ENCODE data around the gene TTC7B. TPM values are rescaled to one million over a fixed set of nuclear protein-coding genes. Genes with fewer than 3 reads are reported as not detected.

TTC7B gene
- total RNA-seq, 1 experiment from 2014 or later, result 9.6 TPM

DNA sequence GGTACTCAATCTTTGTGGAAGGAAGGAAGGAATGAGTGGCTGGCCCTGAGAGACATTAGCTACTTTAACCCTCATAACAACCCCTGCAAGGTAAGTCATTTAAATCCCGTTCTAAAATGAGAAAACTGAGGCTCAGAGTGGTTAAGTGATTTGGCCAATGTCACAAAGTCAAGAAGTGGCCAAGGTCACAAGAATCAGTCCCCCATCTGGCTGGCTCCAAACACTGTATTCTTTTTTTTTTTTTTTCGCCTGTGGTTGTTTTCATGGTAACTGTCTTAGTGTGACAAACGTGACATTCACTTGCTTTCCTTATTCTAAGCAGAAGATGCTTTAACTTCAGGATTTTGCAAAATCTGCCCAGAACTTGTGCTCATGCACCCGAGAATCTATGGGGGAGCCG is 2.8 kb downstream of the TTC7B start:
- BruUV-seq (replicated peaks), result no TSS peak
- no peak for DNase-seq
- TF ChIP-seq, protein P1, sequence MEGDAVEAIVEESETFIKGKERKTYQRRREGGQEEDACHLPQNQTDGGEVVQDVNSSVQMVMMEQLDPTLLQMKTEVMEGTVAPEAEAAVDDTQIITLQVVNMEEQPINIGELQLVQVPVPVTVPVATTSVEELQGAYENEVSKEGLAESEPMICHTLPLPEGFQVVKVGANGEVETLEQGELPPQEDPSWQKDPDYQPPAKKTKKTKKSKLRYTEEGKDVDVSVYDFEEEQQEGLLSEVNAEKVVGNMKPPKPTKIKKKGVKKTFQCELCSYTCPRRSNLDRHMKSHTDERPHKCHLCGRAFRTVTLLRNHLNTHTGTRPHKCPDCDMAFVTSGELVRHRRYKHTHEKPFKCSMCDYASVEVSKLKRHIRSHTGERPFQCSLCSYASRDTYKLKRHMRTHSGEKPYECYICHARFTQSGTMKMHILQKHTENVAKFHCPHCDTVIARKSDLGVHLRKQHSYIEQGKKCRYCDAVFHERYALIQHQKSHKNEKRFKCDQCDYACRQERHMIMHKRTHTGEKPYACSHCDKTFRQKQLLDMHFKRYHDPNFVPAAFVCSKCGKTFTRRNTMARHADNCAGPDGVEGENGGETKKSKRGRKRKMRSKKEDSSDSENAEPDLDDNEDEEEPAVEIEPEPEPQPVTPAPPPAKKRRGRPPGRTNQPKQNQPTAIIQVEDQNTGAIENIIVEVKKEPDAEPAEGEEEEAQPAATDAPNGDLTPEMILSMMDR (IDR thresholded peaks at IDR 0.05; ENCODE audit: unreplicated experiment), result no peak
- H3K27me3 Mint-ChIP-seq (ENCODE audit: unreplicated experiment), result peaks cover 25% of the 10 kb centered on the region
- H3K4me3 Mint-ChIP-seq (ENCODE audit: low read depth, unreplicated experiment), result no peak overlapping the region
- no peak overlapping the region for H3K27ac Mint-ChIP-seq (ENCODE audit: unreplicated experiment)
- CTCF ChIA-PET, result no interaction called here
- peaks cover 10% of the 10 kb centered on the region for H3K4me1 Mint-ChIP-seq (ENCODE audit: low read depth, unreplicated experiment)
- peaks cover 4% of the 10 kb centered on the region for H3K36me3 Mint-ChIP-seq (ENCODE audit: insufficient read depth, unreplicated experiment)
- intact Hi-C loops (cut with micrococcal nuclease; ENCODE audit: unreplicated experiment), result no loop called here
- H3K9me3 Mint-ChIP-seq (ENCODE audit: low read depth, unreplicated experiment), result no peaks in the 10 kb centered on the region

DNA sequence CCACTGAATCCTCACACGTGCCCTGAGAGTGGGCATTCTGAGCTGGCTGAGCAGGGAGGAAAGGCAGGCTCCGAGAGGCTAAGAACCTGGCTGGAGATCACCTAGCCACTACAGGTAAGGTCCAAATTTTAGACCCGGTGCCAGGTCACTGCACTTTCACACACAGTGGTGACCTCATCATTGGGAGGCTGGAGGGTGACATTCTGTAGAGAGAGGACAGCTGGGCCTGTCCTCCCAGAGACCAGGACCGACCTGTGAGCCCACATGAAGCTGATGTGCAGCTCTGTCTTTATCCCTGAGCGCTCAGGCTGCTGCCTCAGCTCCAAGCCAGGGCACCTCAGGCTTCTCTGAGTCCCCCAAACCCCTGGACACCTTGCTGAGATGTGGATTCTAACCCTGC is 4.1 kb downstream of the TTC7B start:
- CTCF ChIA-PET, result no interaction called here
- no peak overlapping the region for H3K4me3 Mint-ChIP-seq (ENCODE audit: low read depth, unreplicated experiment)
- no peak overlapping the region for H3K27ac Mint-ChIP-seq (ENCODE audit: unreplicated experiment)
- H3K9me3 Mint-ChIP-seq (ENCODE audit: low read depth, unreplicated experiment), result no peaks in the 10 kb centered on the region
- H3K36me3 Mint-ChIP-seq (ENCODE audit: insufficient read depth, unreplicated experiment), result no peaks in the 10 kb centered on the region
- TF ChIP-seq, protein P1 (IDR thresholded peaks at IDR 0.05; ENCODE audit: unreplicated experiment), result no peak
- intact Hi-C loops (cut with micrococcal nuclease; ENCODE audit: unreplicated experiment), result no loop called here
- H3K27me3 Mint-ChIP-seq (ENCODE audit: unreplicated experiment), result peaks cover 15% of the 10 kb centered on the region
- no peak for DNase-seq
- H3K4me1 Mint-ChIP-seq (ENCODE audit: low read depth, unreplicated experiment), result peaks cover 23% of the 10 kb centered on the region
- BruUV-seq (replicated peaks), result no TSS peak

DNA sequence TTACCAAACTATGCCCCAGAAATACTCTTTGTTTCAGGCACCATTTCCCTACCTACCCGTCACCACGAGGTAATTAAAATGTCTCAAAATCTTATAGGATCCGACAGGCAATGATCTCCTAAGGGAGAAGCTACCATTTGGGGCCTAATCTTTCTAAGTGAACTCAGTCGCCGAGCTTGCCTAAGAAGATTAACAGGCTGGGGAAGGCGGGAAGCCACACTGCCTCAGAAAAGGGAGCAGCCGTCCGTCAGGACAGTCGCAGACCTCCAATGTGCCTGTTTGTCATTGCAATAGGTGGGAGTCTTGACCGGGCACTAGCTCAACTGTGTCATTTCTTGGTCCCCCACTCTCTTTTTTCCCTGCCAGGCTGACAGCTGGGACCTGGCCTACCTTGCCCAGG is 4.6 kb downstream of the TTC7B start:
- no peak for DNase-seq
- H3K9me3 Mint-ChIP-seq (ENCODE audit: low read depth, unreplicated experiment), result no peaks in the 10 kb centered on the region
- CTCF ChIA-PET, result no interaction called here
- no peaks in the 10 kb centered on the region for H3K36me3 Mint-ChIP-seq (ENCODE audit: insufficient read depth, unreplicated experiment)
- peaks cover 12% of the 10 kb centered on the region for H3K27me3 Mint-ChIP-seq (ENCODE audit: unreplicated experiment)
- peaks cover 25% of the 10 kb centered on the region for H3K4me1 Mint-ChIP-seq (ENCODE audit: low read depth, unreplicated experiment)
- BruUV-seq (replicated peaks), result no TSS peak
- intact Hi-C loops (cut with micrococcal nuclease; ENCODE audit: unreplicated experiment), result no loop called here
- TF ChIP-seq, protein P1 (IDR thresholded peaks at IDR 0.05; ENCODE audit: unreplicated experiment), result no peak
- no peak overlapping the region for H3K4me3 Mint-ChIP-seq (ENCODE audit: low read depth, unreplicated experiment)
- no peak overlapping the region for H3K27ac Mint-ChIP-seq (ENCODE audit: unreplicated experiment)

DNA sequence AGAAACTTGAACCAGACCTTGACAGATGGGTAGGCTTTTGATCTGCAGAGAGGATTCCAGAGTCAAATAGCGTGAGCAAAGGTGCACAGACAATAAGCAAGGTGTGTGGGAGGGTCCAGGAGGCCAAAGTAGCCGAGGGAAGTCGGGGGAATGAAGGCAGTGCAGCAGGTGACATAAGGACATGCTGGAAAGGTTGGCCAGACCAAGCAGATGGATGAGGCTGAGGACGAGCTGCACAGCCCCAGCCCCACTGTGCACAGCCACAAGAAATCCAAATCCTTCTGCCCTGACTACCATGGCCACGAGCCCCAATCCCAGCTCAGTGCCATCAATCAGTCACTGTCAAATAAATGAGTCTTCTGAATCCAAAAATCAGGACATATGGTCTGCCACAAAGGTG is 5.4 kb downstream of the TTC7B start:
- no peak overlapping the region for H3K4me3 Mint-ChIP-seq (ENCODE audit: low read depth, unreplicated experiment)
- peaks cover 10% of the 10 kb centered on the region for H3K27me3 Mint-ChIP-seq (ENCODE audit: unreplicated experiment)
- no peak overlapping the region for H3K27ac Mint-ChIP-seq (ENCODE audit: unreplicated experiment)
- intact Hi-C loops (cut with micrococcal nuclease; ENCODE audit: unreplicated experiment), result no loop called here
- H3K4me1 Mint-ChIP-seq (ENCODE audit: low read depth, unreplicated experiment), result peaks cover 24% of the 10 kb centered on the region
- H3K9me3 Mint-ChIP-seq (ENCODE audit: low read depth, unreplicated experiment), result no peaks in the 10 kb centered on the region
- CTCF ChIA-PET, result no interaction called here
- TF ChIP-seq, protein P1 (IDR thresholded peaks at IDR 0.05; ENCODE audit: unreplicated experiment), result no peak
- DNase-seq, result no peak
- H3K36me3 Mint-ChIP-seq (ENCODE audit: insufficient read depth, unreplicated experiment), result no peaks in the 10 kb centered on the region
- no TSS peak for BruUV-seq (replicated peaks)

Measured in Calu3 (cell line).